Body of pancreas (tissue), 4 donors: ENCODE results near the gene PLCG2. TPM values are rescaled to one million over a fixed set of nuclear protein-coding genes. Genes with fewer than 3 reads are reported as not detected.
"Not testable (repeated sequence)": the region's sequence is repeated elsewhere in the genome, so short reads cannot be mapped to it uniquely, and the experiment has no call there.

Experiments
- ATAC-seq: fragments of 150-250 bp; one replicate; pipeline ENCODE4 v1.9.1; 2016
- DNase-seq, 4 donors: peaks; one replicate each; pipeline ENCODE4 v3.0.0-alpha.2; 2019
- H3K27ac ChIP-seq, 4 donors: fragments of 200-600 bp; sonication (generic); 1 replicate in 3 of 4; 2 replicates in 1 of 4; pipeline versions ENCODE4 v1.5.1 to v1.6.1; 2016 to 2019; ENCODE audit warnings: mild to moderate bottlenecking in 1 of 4, mixed read lengths in 1 of 4, moderate library complexity in 1 of 4
- H3K27me3 ChIP-seq, 2 donors: fragments of 200-600 bp; sonication (generic); one replicate each; pipeline ENCODE4 v1.6.0; 2016; ENCODE audit warnings: mild to moderate bottlenecking in 1 of 2
- H3K36me3 ChIP-seq, 2 donors: fragments of 200-600 bp; sonication (generic); replicated peaks in 1 of 2; 2 replicates each; pipeline ENCODE4 v1.5.1; 2016; ENCODE audit warnings: low read depth in 2 of 2; ENCODE audit not compliant: insufficient read depth in 1 of 2
- H3K4me1 ChIP-seq: fragments of 200-600 bp; sonication (generic); one replicate; pipeline ENCODE4 v1.6.0; 2016
- H3K4me3 ChIP-seq, 2 donors: fragments of 200-600 bp; sonication (generic); 1 replicate in 1 of 2; 2 replicates in 1 of 2; pipeline ENCODE4 v1.5.1; 2016 to 2019
- H3K9me3 ChIP-seq, 3 donors: fragments of 200-600 bp; sonication (generic); 1 replicate in 2 of 3; 2 replicates in 1 of 3; pipeline ENCODE4 v1.5.1; 2016
- POLR2A ChIP-seq, 3 donors: fragments of 450-650 bp; IDR thresholded peaks; one replicate each; pipeline ENCODE4 v1.6.1; 2016; ENCODE audit warnings: antibody characterized with exemption in 3 of 3, mild to moderate bottlenecking in 2 of 3
- WGBS, 2 donors: methylation state at CpG; one replicate each; pipeline ENCODE4 v1.1.5; 2017; 5-methylcytosine and 5-hydroxymethylcytosine counted together
- intact Hi-C: fragments of 100-400 bp; cut with DNase I; formaldehyde crosslinking; loops from one replicate; pipeline ENCODE4 v1.15.1; 2023
- total RNA-seq, 2 donors: library from RNA; depleted of rRNA; stranded (reverse); fragments of >200 nt; gene quantifications; one replicate each; pipeline ENCODE4 v1.1.0, GENCODE V29; 2016
- TF ChIP-seq, protein P1 (sequence below), 7 experiments: fragments of 450-650 bp in 4 of 7; fragments of 200-600 bp in 3 of 7; sonication (generic) in 3 of 7; IDR thresholded peaks; one replicate each; pipeline ENCODE4 v1.5.1; 2016 to 2019; ENCODE audit warnings: antibody characterized with exemption in 7 of 7

The PLCG2 gene
- total RNA-seq, 2 donors from 2014 or later = 6.7 to 9.6 TPM

DNA sequence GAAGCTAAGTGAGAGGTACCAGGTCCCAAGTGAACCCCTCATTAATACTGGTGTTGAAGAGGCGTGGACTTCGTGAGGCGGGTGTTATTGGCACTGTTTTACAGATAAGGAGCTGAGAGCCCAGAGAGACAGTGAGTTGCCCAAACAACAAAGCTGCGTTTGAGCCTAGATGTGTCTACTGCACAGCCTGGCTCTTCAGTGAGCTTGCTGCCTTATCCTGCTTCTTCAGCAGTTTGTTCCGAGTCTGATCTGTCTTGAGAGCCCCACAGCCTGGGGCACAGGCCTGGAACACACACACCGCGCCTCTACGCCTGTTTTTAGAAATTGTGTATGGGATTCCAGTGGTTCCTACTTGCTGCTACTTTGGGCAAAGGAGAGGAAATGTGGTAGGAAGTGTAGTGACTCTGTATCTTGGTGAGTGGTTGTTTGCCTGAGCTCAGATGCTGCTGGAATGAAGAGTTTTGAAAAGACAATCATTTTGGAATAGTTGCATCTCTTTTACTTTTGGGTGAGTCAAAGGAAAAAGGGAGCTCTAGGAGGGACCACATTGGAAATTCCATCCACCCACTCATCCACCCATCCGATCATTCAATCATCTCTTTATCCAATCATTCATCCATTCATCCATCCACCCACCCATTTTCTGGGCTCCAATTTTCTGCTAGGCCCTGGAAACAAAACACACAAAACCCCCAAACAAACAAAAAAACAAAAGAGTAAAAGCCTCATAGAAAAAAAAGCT lies 22.3 kb upstream of the PLCG2 start:
- ATAC-seq (no peak), DNase-seq (no peak)
- no peak overlapping the region for H3K27ac ChIP-seq
- peaks cover 0 to under 1% of the 10 kb centered on the region in 2 donors for H3K27me3 ChIP-seq
- H3K4me1 ChIP-seq = no peaks in the 10 kb centered on the region
- no peak for TF ChIP-seq POLR2A (IDR thresholded peaks at IDR 0.05)
- TF ChIP-seq, protein P1, sequence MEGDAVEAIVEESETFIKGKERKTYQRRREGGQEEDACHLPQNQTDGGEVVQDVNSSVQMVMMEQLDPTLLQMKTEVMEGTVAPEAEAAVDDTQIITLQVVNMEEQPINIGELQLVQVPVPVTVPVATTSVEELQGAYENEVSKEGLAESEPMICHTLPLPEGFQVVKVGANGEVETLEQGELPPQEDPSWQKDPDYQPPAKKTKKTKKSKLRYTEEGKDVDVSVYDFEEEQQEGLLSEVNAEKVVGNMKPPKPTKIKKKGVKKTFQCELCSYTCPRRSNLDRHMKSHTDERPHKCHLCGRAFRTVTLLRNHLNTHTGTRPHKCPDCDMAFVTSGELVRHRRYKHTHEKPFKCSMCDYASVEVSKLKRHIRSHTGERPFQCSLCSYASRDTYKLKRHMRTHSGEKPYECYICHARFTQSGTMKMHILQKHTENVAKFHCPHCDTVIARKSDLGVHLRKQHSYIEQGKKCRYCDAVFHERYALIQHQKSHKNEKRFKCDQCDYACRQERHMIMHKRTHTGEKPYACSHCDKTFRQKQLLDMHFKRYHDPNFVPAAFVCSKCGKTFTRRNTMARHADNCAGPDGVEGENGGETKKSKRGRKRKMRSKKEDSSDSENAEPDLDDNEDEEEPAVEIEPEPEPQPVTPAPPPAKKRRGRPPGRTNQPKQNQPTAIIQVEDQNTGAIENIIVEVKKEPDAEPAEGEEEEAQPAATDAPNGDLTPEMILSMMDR (IDR thresholded peaks at IDR 0.05) = no peak
- no peaks in the 10 kb centered on the region for H3K36me3 ChIP-seq
- 61 to 78% methylated on average over 9 of the region's 9 CpGs for WGBS, 2 donors
- H3K4me3 ChIP-seq = no peak overlapping the region
- H3K9me3 ChIP-seq = no peaks in the 10 kb centered on the region
- intact Hi-C loops = no loop called here

DNA sequence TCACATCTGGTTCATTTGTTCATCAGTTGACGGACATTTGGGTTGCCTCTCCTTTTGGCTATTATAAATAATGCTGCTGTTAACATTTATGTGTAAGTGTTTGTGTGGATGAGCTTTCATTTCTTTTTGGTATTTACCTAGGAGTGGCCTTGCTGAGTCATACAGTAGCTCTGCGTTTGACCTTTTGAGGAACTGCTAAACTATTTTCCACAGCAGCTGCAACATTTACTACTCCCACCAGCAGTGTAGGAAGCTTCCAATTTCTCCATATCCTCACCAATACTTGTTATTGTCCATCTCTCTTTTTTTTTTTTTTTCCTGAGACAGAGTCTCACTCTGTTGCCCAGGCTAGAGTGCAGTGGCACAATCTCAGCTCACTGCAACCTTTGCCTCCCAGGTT lies 20.7 kb upstream of the PLCG2 start:
- 24 to 26% methylated on average over 2 of the region's 2 CpGs for WGBS, 2 donors
- DNase-seq = no peak
- TF ChIP-seq, protein P1 (IDR thresholded peaks at IDR 0.05) = no peak
- TF ChIP-seq POLR2A (IDR thresholded peaks at IDR 0.05) = no peak
- Histone ChIP-seq H3K4me3 (no peak overlapping the region), H3K4me1 (no peaks in the 10 kb centered on the region), H3K27me3 (peaks cover 0 to 7% of the 10 kb centered on the region in 2 donors), H3K9me3 (no peaks in the 10 kb centered on the region), H3K36me3 (no peaks in the 10 kb centered on the region), H3K27ac (no peak overlapping the region)
- ATAC-seq = no peak
- intact Hi-C loops = no loop called here

DNA sequence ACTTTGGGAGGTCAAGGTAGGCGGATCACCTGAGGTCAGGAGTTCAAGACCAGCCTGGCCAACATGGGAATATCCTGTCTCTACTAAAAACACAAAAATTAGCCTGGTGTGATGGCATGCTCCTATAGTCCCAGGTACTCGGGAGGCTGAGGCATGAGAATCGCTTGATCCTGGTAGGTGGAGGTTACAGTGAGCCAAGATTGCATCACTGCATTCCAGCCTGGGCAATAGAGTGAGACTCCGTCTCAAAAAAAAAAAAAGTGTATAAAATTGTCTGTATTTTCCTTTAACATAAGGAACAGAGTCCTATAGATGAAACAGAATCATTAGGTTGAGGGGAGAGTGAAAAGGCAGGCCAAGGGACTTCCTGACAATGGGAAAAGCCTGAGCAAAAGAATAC lies 16.8 kb upstream of the PLCG2 start:
- H3K4me3 ChIP-seq, H3K36me3 ChIP-seq, H3K27me3 ChIP-seq, H3K4me1 ChIP-seq, H3K27ac ChIP-seq, intact Hi-C loops, ATAC-seq, DNase-seq, H3K9me3 ChIP-seq: not testable (repeated sequence)
- WGBS, 2 donors = 71 to 77% methylated on average over 4 of the region's 4 CpGs

DNA sequence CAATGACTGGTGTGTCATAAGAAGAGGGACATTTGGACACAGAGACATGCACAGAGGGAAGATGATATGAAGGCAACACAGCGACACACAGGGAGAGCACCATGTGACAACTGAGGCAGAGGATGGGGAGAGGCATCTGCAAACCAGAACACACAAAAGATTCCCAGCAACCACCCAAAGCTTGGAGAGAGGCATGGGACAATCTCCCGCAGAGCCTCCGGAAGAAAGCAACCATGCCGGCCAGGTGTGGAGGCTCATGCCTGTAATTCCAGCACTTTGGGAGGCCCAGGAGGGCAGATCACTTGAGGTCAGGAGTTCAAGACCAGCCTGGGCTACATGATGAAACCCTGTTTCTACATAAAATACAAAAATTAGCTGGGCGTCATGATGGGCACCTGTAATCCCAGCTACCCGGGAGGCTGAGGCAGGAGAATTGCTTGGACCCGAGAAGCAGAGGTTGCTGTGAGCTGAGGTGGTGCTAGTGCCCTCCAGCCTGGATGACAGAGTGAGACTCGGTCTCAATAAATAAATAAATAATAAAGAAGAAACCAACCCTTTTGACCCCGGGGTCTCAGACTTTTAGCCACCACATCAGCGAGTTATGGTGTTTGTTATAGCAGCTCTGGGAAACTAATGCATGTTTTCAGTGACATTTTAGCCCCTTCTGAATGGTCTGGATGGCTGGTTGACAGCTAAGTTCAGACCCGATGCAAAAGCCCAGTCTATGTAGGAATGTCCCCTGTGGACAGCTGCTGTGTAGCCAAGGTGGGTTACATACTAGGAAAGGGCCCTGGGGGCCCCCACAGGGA lies 13.8 kb upstream of the PLCG2 start:
- Histone ChIP-seq H3K27ac (no peak overlapping the region), H3K9me3 (no peaks in the 10 kb centered on the region), H3K4me3 (no peak overlapping the region), H3K27me3 (peaks cover 0 to 7% of the 10 kb centered on the region in 2 donors), H3K36me3 (no peaks in the 10 kb centered on the region), H3K4me1 (peaks cover 16% of the 10 kb centered on the region)
- intact Hi-C loops = no loop called here
- WGBS, 2 donors = 84 to 91% methylated on average over 11 of the region's 11 CpGs
- no peak for DNase-seq
- ATAC-seq = no peak
- no peak for TF ChIP-seq POLR2A (IDR thresholded peaks at IDR 0.05)
- TF ChIP-seq, protein P1 (IDR thresholded peaks at IDR 0.05) = no peak

DNA sequence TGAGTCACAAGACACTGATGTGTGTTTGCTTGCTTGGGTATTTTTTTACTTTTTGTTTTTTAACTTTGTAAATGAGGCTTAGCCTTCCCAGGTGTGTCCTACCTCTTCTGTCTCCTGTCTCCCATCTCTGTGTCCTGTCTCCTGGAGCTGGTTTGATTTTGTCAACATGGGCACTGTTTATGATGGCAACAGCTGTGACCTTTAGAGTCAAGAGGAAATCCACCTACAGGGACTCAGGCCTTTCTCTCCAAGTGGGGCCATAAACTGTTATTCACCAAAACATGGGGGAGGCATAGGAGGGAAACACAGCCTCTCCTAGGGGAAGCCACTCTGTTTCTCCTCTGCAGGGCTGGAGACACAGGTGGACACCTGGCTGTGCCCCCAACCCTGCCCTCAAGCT lies 13.1 kb upstream of the PLCG2 start:
- no peaks in the 10 kb centered on the region for H3K9me3 ChIP-seq
- H3K27me3 ChIP-seq = peaks cover 0 to 7% of the 10 kb centered on the region in 2 donors
- no peak overlapping the region for H3K4me3 ChIP-seq
- ATAC-seq = no peak
- no peaks in the 10 kb centered on the region for H3K36me3 ChIP-seq
- H3K27ac ChIP-seq = no peak overlapping the region
- no peak for DNase-seq
- TF ChIP-seq, protein P1 (IDR thresholded peaks at IDR 0.05) = no peak
- no peak for TF ChIP-seq POLR2A (IDR thresholded peaks at IDR 0.05)
- intact Hi-C loops = no loop called here
- peaks cover 16% of the 10 kb centered on the region for H3K4me1 ChIP-seq
